H9 (cell line): ENCODE data around the gene PCDHAC2. TPM values are rescaled to one million over a fixed set of nuclear protein-coding genes. Genes with fewer than 3 reads are reported as not detected.

ENCODE experiments used
- DNase-seq: peaks from one replicate; pipeline ENCODE4 v3.0.0-alpha.2; 2017
- H2AFZ ChIP-seq: one replicate; pipeline ENCODE4 v1.6.1; 2013; ENCODE audit warnings: mild to moderate bottlenecking, low read length, control low read depth, moderate library complexity
- H2AK5ac ChIP-seq: 2 replicates; pipeline ENCODE4 v1.6.1; 2013; ENCODE audit warnings: low read length, control low read depth, mixed read lengths; ENCODE audit not compliant: insufficient read length
- H2BK120ac ChIP-seq: one replicate; pipeline ENCODE4 v1.6.1; 2013; ENCODE audit warnings: low read depth, mild to moderate bottlenecking, low read length, control low read depth, inconsistent platforms; ENCODE audit not compliant: poor library complexity, severe bottlenecking
- H2BK12ac ChIP-seq: 2 replicates; pipeline ENCODE4 v1.6.1; 2013; ENCODE audit warnings: low read length, control low read depth, mixed read lengths, low read depth; ENCODE audit not compliant: insufficient read length
- H2BK15ac ChIP-seq: 2 replicates; pipeline ENCODE4 v1.6.1; 2013; ENCODE audit warnings: low read depth, low read length, control low read depth
- H2BK20ac ChIP-seq: one replicate; pipeline ENCODE4 v1.6.1; 2013; ENCODE audit warnings: low read depth, mild to moderate bottlenecking, low read length, control low read depth, inconsistent platforms; ENCODE audit not compliant: poor library complexity, severe bottlenecking
- H2BK5ac ChIP-seq: 2 replicates; pipeline ENCODE4 v1.6.1; 2013; ENCODE audit warnings: low read length, control low read depth, mixed read lengths; ENCODE audit not compliant: insufficient read length
- H3K14ac ChIP-seq: 2 replicates; pipeline ENCODE4 v1.6.1; 2013; ENCODE audit warnings: low read length, control low read depth; ENCODE audit not compliant: insufficient read depth
- H3K18ac ChIP-seq: 2 replicates; pipeline ENCODE4 v1.6.1; 2013; ENCODE audit warnings: low read depth, mild to moderate bottlenecking, mixed read lengths, low read length, control low read depth; ENCODE audit not compliant: insufficient read length
- H3K23ac ChIP-seq: 2 replicates; pipeline ENCODE4 v1.6.1; 2013; ENCODE audit warnings: low read length, control low read depth, mixed read lengths, low read depth; ENCODE audit not compliant: insufficient read length
- H3K23me2 ChIP-seq: 2 replicates; pipeline ENCODE4 v1.6.1; 2013; ENCODE audit warnings: low read depth, mild to moderate bottlenecking, mixed read lengths, low read length, control low read depth; ENCODE audit not compliant: insufficient read length, poor library complexity, severe bottlenecking
- H3K27ac ChIP-seq: 2 replicates; pipeline ENCODE4 v1.5.1; 2013; ENCODE audit warnings: low read length, control low read depth, mixed read lengths, low read depth; ENCODE audit not compliant: insufficient read length
- H3K27me3 ChIP-seq: 2 replicates; pipeline ENCODE4 v1.6.1; 2013; ENCODE audit warnings: low read length, control low read depth, inconsistent platforms; ENCODE audit not compliant: insufficient read depth
- H3K4ac ChIP-seq: 2 replicates; pipeline ENCODE4 v1.6.1; 2013; ENCODE audit warnings: low read depth, mild to moderate bottlenecking, control low read depth, inconsistent platforms, low read length, moderate library complexity
- H3K4me1 ChIP-seq: 2 replicates; pipeline ENCODE4 v1.6.1; 2013; ENCODE audit warnings: low read length, control low read depth, inconsistent platforms; ENCODE audit not compliant: insufficient read depth
- H3K4me2 ChIP-seq: 2 replicates; pipeline ENCODE4 v1.6.1; 2013; ENCODE audit warnings: low read length, control low read depth, mixed read lengths; ENCODE audit not compliant: insufficient read length, insufficient read depth
- H3K56ac ChIP-seq: 2 replicates; pipeline ENCODE4 v1.6.1; 2013; ENCODE audit warnings: low read depth, mild to moderate bottlenecking, mixed read lengths, low read length, control low read depth; ENCODE audit not compliant: insufficient read length
- H3K79me1 ChIP-seq: 2 replicates; pipeline ENCODE4 v1.6.1; 2013; ENCODE audit warnings: low read depth, mild to moderate bottlenecking, moderate library complexity, low read length, control low read depth, inconsistent platforms; ENCODE audit not compliant: insufficient read depth, poor library complexity, severe bottlenecking
- H3K79me2 ChIP-seq: 2 replicates; pipeline ENCODE4 v1.6.1; 2013; ENCODE audit warnings: low read length, control low read depth, inconsistent platforms; ENCODE audit not compliant: insufficient read depth
- H3K9ac ChIP-seq: 2 replicates; pipeline ENCODE4 v1.6.1; 2013; ENCODE audit warnings: low read length, control low read depth, mixed read lengths; ENCODE audit not compliant: insufficient read length; ENCODE audit errors: extremely low read depth
- H3K9me3 ChIP-seq: one replicate; pipeline ENCODE4 v1.6.1; 2013; ENCODE audit warnings: low read depth, low read length, inconsistent platforms; ENCODE audit not compliant: control insufficient read depth
- H3T11ph ChIP-seq: one replicate; pipeline ENCODE4 v1.6.1; 2013; ENCODE audit warnings: mild to moderate bottlenecking, low read length, control low read depth, inconsistent platforms
- H4K20me1 ChIP-seq: one replicate; pipeline ENCODE4 v1.6.1; 2013; ENCODE audit not compliant: control insufficient read depth, insufficient read length, insufficient read depth
- H4K5ac ChIP-seq: 2 replicates; pipeline ENCODE4 v1.6.1; 2013; ENCODE audit warnings: low read depth, mild to moderate bottlenecking, mixed read lengths, low read length, control low read depth; ENCODE audit not compliant: insufficient read length
- H4K8ac ChIP-seq: replicated peaks from 2 replicates; pipeline ENCODE4 v1.6.1; 2013; ENCODE audit warnings: low read length, control low read depth, mixed read lengths, low read depth; ENCODE audit not compliant: insufficient read length
- H4K91ac ChIP-seq: 2 replicates; pipeline ENCODE4 v1.6.1; 2013; ENCODE audit warnings: low read depth, mild to moderate bottlenecking, moderate library complexity, mixed read lengths, low read length, control low read depth; ENCODE audit not compliant: insufficient read length
- H3K27ac Mint-ChIP-seq, 3 experiments: 2 replicates in 2 of 3; 3 replicates in 1 of 3; pipeline ENCODE4 v1.8.0; 2020 to 2021; ENCODE audit warnings: mixed read lengths in 3 of 3, mild to moderate bottlenecking in 1 of 3, moderate library complexity in 1 of 3
- H3K27me3 Mint-ChIP-seq: 2 replicates; pipeline ENCODE4 v1.8.0; 2021; ENCODE audit warnings: low read depth, mild to moderate bottlenecking, moderate library complexity, mixed read lengths
- H3K36me3 Mint-ChIP-seq, 3 experiments: 2 replicates in 2 of 3; 3 replicates in 1 of 3; pipeline ENCODE4 v1.8.0; 2020 to 2021; ENCODE audit warnings: low read depth in 3 of 3, mixed read lengths in 3 of 3; ENCODE audit not compliant: insufficient read depth in 1 of 3
- H3K4me1 Mint-ChIP-seq, 2 experiments: 2 replicates each; pipeline ENCODE4 v1.8.0; 2020; ENCODE audit warnings: mixed read lengths in 2 of 2
- H3K4me3 Mint-ChIP-seq, 2 experiments: 2 replicates in 1 of 2; 3 replicates in 1 of 2; pipeline ENCODE4 v1.8.0; 2020 to 2021; ENCODE audit warnings: mild to moderate bottlenecking in 2 of 2, mixed read lengths in 2 of 2, moderate library complexity in 1 of 2
- H3K9me3 Mint-ChIP-seq, 2 experiments: 2 replicates in 1 of 2; 3 replicates in 1 of 2; pipeline ENCODE4 v1.8.0; 2020; ENCODE audit warnings: mild to moderate bottlenecking in 2 of 2, mixed read lengths in 2 of 2, moderate library complexity in 1 of 2
- CTCF ChIP-seq: fragments of 200-600 bp; sonication (generic); conservative IDR thresholded peaks from 3 replicates; pipeline ENCODE4 v1.8.0; 2021; ENCODE audit warnings: antibody characterized with exemption, mild to moderate bottlenecking
- WGBS: extraction: QIAGEN DNeasy Blood & Tissue Kit; methylation state at CpG from one replicate; pipeline ENCODE4 v1.1.7; 2013; ENCODE audit warnings: missing lambda C conversion rate, low lambda C conversion rate, mixed read lengths; ENCODE audit not compliant: insufficient read length; ENCODE audit errors: extremely low coverage; 5-methylcytosine and 5-hydroxymethylcytosine counted together
- total RNA-seq: library from RNA; stranded (reverse); gene quantifications from 2 replicates; pipeline ENCODE4 v1.2.1, GENCODE V29; 2021

The PCDHAC2 gene
- total RNA-seq, 1 experiment from 2014 or later: 4.8 TPM

GRCh38 chr5:140986117-140986521 is 19.8 kb downstream of the PCDHAC2 start:
- no peak overlapping the region for H3K4ac ChIP-seq
- H3K9me3 Mint-ChIP-seq: no peaks in the 10 kb centered on the region
- H3K9me3 ChIP-seq: no peaks in the 10 kb centered on the region
- no CpG with 5 or more reads among the region's 3 CpGs for WGBS
- no peak overlapping the region for H2BK15ac ChIP-seq
- peaks cover 22% of the 10 kb centered on the region for H3K4me1 ChIP-seq
- peak overlapping the region; percentile 80 to 97 (median 91) for H3K27ac Mint-ChIP-seq
- H2BK5ac ChIP-seq: no peak overlapping the region
- no peaks in the 10 kb centered on the region for H3K79me1 ChIP-seq
- peaks cover 52 to 57% of the 10 kb centered on the region in 2 experiments for H3K4me1 Mint-ChIP-seq
- no peaks in the 10 kb centered on the region for H4K20me1 ChIP-seq
- no peaks in the 10 kb centered on the region for H3K79me2 ChIP-seq
- H3K14ac ChIP-seq: no peak overlapping the region
- H3K27ac ChIP-seq: peak overlapping the region; percentile 70
- no peak overlapping the region for H2AK5ac ChIP-seq
- H3K9ac ChIP-seq: no peak overlapping the region
- H3K27me3 Mint-ChIP-seq: no peaks in the 10 kb centered on the region
- no peak overlapping the region for H2BK20ac ChIP-seq
- no peak overlapping the region for H4K91ac ChIP-seq
- peaks cover 0 to 5% (median 0%) of the 10 kb centered on the region in 3 experiments; a peak in 2 of 7 replicates for H3K36me3 Mint-ChIP-seq
- no peaks in the 10 kb centered on the region for H3K27me3 ChIP-seq
- no peak overlapping the region for H3K56ac ChIP-seq
- no peak overlapping the region for H4K5ac ChIP-seq
- H3T11ph ChIP-seq: no peak overlapping the region
- DNase-seq: peak; percentile 72
- no peak overlapping the region for H2AFZ ChIP-seq
- H3K23me2 ChIP-seq: no peaks in the 10 kb centered on the region
- H2BK120ac ChIP-seq: no peak overlapping the region
- H4K8ac ChIP-seq: no peak overlapping the region
- H3K18ac ChIP-seq: no peak overlapping the region
- no peak overlapping the region for H2BK12ac ChIP-seq
- no peak overlapping the region for H3K23ac ChIP-seq
- TF ChIP-seq CTCF: no peak
- no peak overlapping the region for H3K4me2 ChIP-seq
- peak overlapping the region in 1 of 2 experiments; percentile 30; a peak in 2 of 5 replicates for H3K4me3 Mint-ChIP-seq
